NCI-H1930 (cell line): Measurements from ENCODE around the gene PRH2.

Experiments
- DNase-seq, 2 experiments: peaks; one replicate each; lab custom pipeline; 2025; lab: John Stamatoyannopoulos, UW

Gene PRH2

GRCh38 chr12:10928746-10929286 lies at the start of gene PRH2:
Gene PRH2, plus strand, starts transcription at chr12:10929236. Its CDS starts 38 bp downstream, at chr12:10929274.
- no peak for DNase-seq

GRCh38 chr12:10884086-10884725 lies 44.8 kb upstream of the PRH2 start, which contains the start of gene PRH1:
Gene PRH1, minus strand, starts transcription at chr12:10884255. Its CDS starts 38 bp downstream, at chr12:10884217.
- no peak for DNase-seq

GRCh38 chr12:10889226-10889625 lies 39.8 kb upstream of the PRH2 start:
- no peak for DNase-seq

- DNase-seq = no peak
These were observed 37.1 kb upstream of the PRH2 start for GRCh38 chr12:10891937-10892336.

GRCh38 chr12:10896854-10897253 lies 32.2 kb upstream of the PRH2 start:
- DNase-seq = no peak

GRCh38 chr12:10900530-10900929 lies 28.5 kb upstream of the PRH2 start:
- DNase-seq = no peak

GRCh38 chr12:10900972-10901371 lies 28.1 kb upstream of the PRH2 start:
- DNase-seq = no peak

- no peak for DNase-seq
These were observed 27.6 kb upstream of the PRH2 start for GRCh38 chr12:10901427-10901826.

GRCh38 chr12:10904686-10905085 lies 24.4 kb upstream of the PRH2 start:
- DNase-seq = no peak

GRCh38 chr12:10909462-10909861 lies 19.6 kb upstream of the PRH2 start, which contains the start of gene TAS2R13:
Gene TAS2R13, minus strand, starts transcription at chr12:10909562. Its CDS starts 264 bp downstream, at chr12:10909298.
- DNase-seq = no peak

- no peak for DNase-seq
These were observed 18.7 kb upstream of the PRH2 start for GRCh38 chr12:10910380-10910779.

- DNase-seq = no peak
These were observed 9.2 kb upstream of the PRH2 start for GRCh38 chr12:10919809-10920208.

- DNase-seq = no peak
These were observed 2.8 kb upstream of the PRH2 start for GRCh38 chr12:10926269-10926668.

- no peak for DNase-seq
These were observed 7.5 kb downstream of the PRH2 start for GRCh38 chr12:10936506-10936905.

- no peak for DNase-seq
These were observed 10.1 kb downstream of the PRH2 start, which contains the start of gene TAS2R14 for GRCh38 chr12:10939163-10939562. Gene TAS2R14, minus strand, starts transcription at chr12:10939263. Its CDS starts 56 bp downstream, at chr12:10939207.

- DNase-seq = no peak
These were observed 11.4 kb downstream of the PRH2 start for GRCh38 chr12:10940389-10940788.

GRCh38 chr12:10941369-10941768 lies 12.3 kb downstream of the PRH2 start:
- no peak for DNase-seq

- DNase-seq = no peak
These were observed 13.0 kb downstream of the PRH2 start for GRCh38 chr12:10941916-10942607.

- DNase-seq = no peak
These were observed 14.1 kb downstream of the PRH2 start for GRCh38 chr12:10943167-10943566.

GRCh38 chr12:10952645-10953044 lies 23.6 kb downstream of the PRH2 start:
- DNase-seq = no peak

GRCh38 chr12:10956085-10956484 lies 27.0 kb downstream of the PRH2 start:
- no peak for DNase-seq

- no peak for DNase-seq
These were observed 28.7 kb downstream of the PRH2 start for GRCh38 chr12:10957741-10958140.

- DNase-seq = no peak
These were observed 30.8 kb downstream of the PRH2 start for GRCh38 chr12:10959804-10960203.
